ENCODE data around the gene HLA-F.

Gene HLA-F

GRCh38 chr6:29744621-29745020, 21.4 kb downstream of the HLA-F start:
- no peak overlapping the region for H2AFZ ChIP-seq (ENCODE audit: low read length)
- H3K9me2 ChIP-seq (replicated peaks; ENCODE audit: low read depth, low read length): no peaks in the 10 kb centered on the region
- no peaks in the 10 kb centered on the region for H3F3A ChIP-seq (ENCODE audit: low read depth)
- H3K9ac ChIP-seq (ENCODE audit: low read depth, low read length, poor library complexity, severe bottlenecking): no peak overlapping the region
- no peaks in the 10 kb centered on the region for H4K20me1 ChIP-seq (ENCODE audit: insufficient read depth, low read length, poor library complexity, severe bottlenecking)
- H3K36me3 ChIP-seq (ENCODE audit: insufficient read depth, low read length): no peaks in the 10 kb centered on the region
- H3K4me3 ChIP-seq (ENCODE audit: low read length, poor library complexity, severe bottlenecking): no peak overlapping the region
- no peak overlapping the region for H3K4me2 ChIP-seq (ENCODE audit: low read depth, low read length, poor library complexity, severe bottlenecking)
- no peaks in the 10 kb centered on the region for H3K9me3 ChIP-seq (ENCODE audit: insufficient read depth, low read depth, low read length)
- H3K27me3 ChIP-seq (ENCODE audit: insufficient read depth, low read length, poor library complexity, severe bottlenecking): peaks cover 10% of the 10 kb centered on the region
- H3K79me2 ChIP-seq (ENCODE audit: insufficient read depth, low read length): no peaks in the 10 kb centered on the region
- no peak for TF ChIP-seq CTCF (conservative IDR thresholded peaks at IDR 0.05; ENCODE audit: low read length)
- no peak for TF ChIP-seq EZH2phosphoT487 (IDR thresholded peaks at IDR 0.05; ENCODE audit: borderline replicate concordance)
- peaks cover 9% of the 10 kb centered on the region for H3K4me1 ChIP-seq (ENCODE audit: insufficient read depth, low read length, poor library complexity, severe bottlenecking)

- H3K9ac ChIP-seq (ENCODE audit: low read depth, low read length, poor library complexity, severe bottlenecking): no peak overlapping the region
- H3K4me1 ChIP-seq (ENCODE audit: insufficient read depth, low read length, poor library complexity, severe bottlenecking): peaks cover 9% of the 10 kb centered on the region
- H4K20me1 ChIP-seq (ENCODE audit: insufficient read depth, low read length, poor library complexity, severe bottlenecking): no peaks in the 10 kb centered on the region
- TF ChIP-seq CTCF (conservative IDR thresholded peaks at IDR 0.05; ENCODE audit: low read length) (no peak), EZH2phosphoT487 (IDR thresholded peaks at IDR 0.05; ENCODE audit: borderline replicate concordance) (no peak)
- peaks cover 10% of the 10 kb centered on the region for H3K27me3 ChIP-seq (ENCODE audit: insufficient read depth, low read length, poor library complexity, severe bottlenecking)
- no peak overlapping the region for H3K4me3 ChIP-seq (ENCODE audit: low read length, poor library complexity, severe bottlenecking)
- no peaks in the 10 kb centered on the region for H3F3A ChIP-seq (ENCODE audit: low read depth)
- H3K4me2 ChIP-seq (ENCODE audit: low read depth, low read length, poor library complexity, severe bottlenecking): no peak overlapping the region
- no peaks in the 10 kb centered on the region for H3K9me2 ChIP-seq (replicated peaks; ENCODE audit: low read depth, low read length)
- H2AFZ ChIP-seq (ENCODE audit: low read length): no peak overlapping the region
- H3K36me3 ChIP-seq (ENCODE audit: insufficient read depth, low read length): no peaks in the 10 kb centered on the region
- H3K79me2 ChIP-seq (ENCODE audit: insufficient read depth, low read length): no peaks in the 10 kb centered on the region
- no peaks in the 10 kb centered on the region for H3K9me3 ChIP-seq (ENCODE audit: insufficient read depth, low read depth, low read length)
Measured at GRCh38 chr6:29745386-29745785, 22.2 kb downstream of the HLA-F start.

GRCh38 chr6:29745855-29746449, 22.7 kb downstream of the HLA-F start:
- Histone ChIP-seq H3K4me1 (ENCODE audit: insufficient read depth, low read length, poor library complexity, severe bottlenecking) (peaks cover 9% of the 10 kb centered on the region), H4K20me1 (ENCODE audit: insufficient read depth, low read length, poor library complexity, severe bottlenecking) (no peaks in the 10 kb centered on the region), H2AFZ (ENCODE audit: low read length) (no peak overlapping the region), H3F3A (ENCODE audit: low read depth) (no peaks in the 10 kb centered on the region), H3K9me2 (replicated peaks; ENCODE audit: low read depth, low read length) (no peaks in the 10 kb centered on the region), H3K4me2 (ENCODE audit: low read depth, low read length, poor library complexity, severe bottlenecking) (no peak overlapping the region), H3K36me3 (ENCODE audit: insufficient read depth, low read length) (no peaks in the 10 kb centered on the region), H3K9ac (ENCODE audit: low read depth, low read length, poor library complexity, severe bottlenecking) (no peak overlapping the region), H3K27me3 (ENCODE audit: insufficient read depth, low read length, poor library complexity, severe bottlenecking) (peaks cover 10% of the 10 kb centered on the region), H3K79me2 (ENCODE audit: insufficient read depth, low read length) (no peaks in the 10 kb centered on the region), H3K4me3 (ENCODE audit: low read length, poor library complexity, severe bottlenecking) (no peak overlapping the region), H3K9me3 (ENCODE audit: insufficient read depth, low read depth, low read length) (no peaks in the 10 kb centered on the region)
- TF ChIP-seq EZH2phosphoT487 (IDR thresholded peaks at IDR 0.05; ENCODE audit: borderline replicate concordance) (no peak), CTCF (conservative IDR thresholded peaks at IDR 0.05; ENCODE audit: low read length) (no peak)

Measured in Loucy (cell line).